GM18505 (cell line): Measurements from ENCODE around the gene FCN2.

Source experiments
- ATAC-seq: cut with Tn5 transposase; IDR thresholded peaks from one replicate; pipeline ENCODE4 v1.9.1; 2021; ENCODE audit not compliant: unreplicated experiment
- POLR2A ChIP-seq: IDR thresholded peaks from 4 replicates; pipeline ENCODE4 v1.6.1; 2011; ENCODE audit warnings: borderline replicate concordance; ENCODE audit not compliant: insufficient read depth, insufficient read length; ENCODE audit errors: extremely low read depth

The FCN2 gene

GRCh38 chr9:134841180-134841904 lies 39.3 kb upstream of the FCN2 start:
- ATAC-seq = no peak
- no peak for TF ChIP-seq POLR2A

- no peak for ATAC-seq
- no peak for TF ChIP-seq POLR2A
Observed at GRCh38 chr9:134842321-134842720, 38.3 kb upstream of the FCN2 start.

- TF ChIP-seq POLR2A = no peak
- no peak for ATAC-seq
Observed at GRCh38 chr9:134843740-134844139, 36.9 kb upstream of the FCN2 start.

GRCh38 chr9:134844821-134845220 lies 35.8 kb upstream of the FCN2 start:
- no peak for TF ChIP-seq POLR2A
- ATAC-seq = no peak

- ATAC-seq = no peak
- no peak for TF ChIP-seq POLR2A
Observed at GRCh38 chr9:134846187-134846586, 34.4 kb upstream of the FCN2 start.

GRCh38 chr9:134846699-134847098 lies 33.9 kb upstream of the FCN2 start:
- no peak for TF ChIP-seq POLR2A
- ATAC-seq = no peak

- TF ChIP-seq POLR2A = no peak
- ATAC-seq = no peak
Observed at GRCh38 chr9:134847138-134847537, 33.5 kb upstream of the FCN2 start.

- no peak for ATAC-seq
- no peak for TF ChIP-seq POLR2A
Observed at GRCh38 chr9:134847752-134848432, 32.7 kb upstream of the FCN2 start.

GRCh38 chr9:134848504-134848903 lies 32.1 kb upstream of the FCN2 start:
- TF ChIP-seq POLR2A = no peak
- ATAC-seq = no peak

GRCh38 chr9:134850611-134851010 lies 30.0 kb upstream of the FCN2 start:
- no peak for ATAC-seq
- TF ChIP-seq POLR2A = no peak

GRCh38 chr9:134851020-134851419 lies 29.6 kb upstream of the FCN2 start:
- no peak for ATAC-seq
- TF ChIP-seq POLR2A = no peak

- ATAC-seq = no peak
- no peak for TF ChIP-seq POLR2A
Observed at GRCh38 chr9:134852906-134853654, 27.5 kb upstream of the FCN2 start.

GRCh38 chr9:134853893-134854292 lies 26.7 kb upstream of the FCN2 start:
- no peak for TF ChIP-seq POLR2A
- ATAC-seq = no peak
